ENCODE data around the gene UBB.

Gene UBB

DNA sequence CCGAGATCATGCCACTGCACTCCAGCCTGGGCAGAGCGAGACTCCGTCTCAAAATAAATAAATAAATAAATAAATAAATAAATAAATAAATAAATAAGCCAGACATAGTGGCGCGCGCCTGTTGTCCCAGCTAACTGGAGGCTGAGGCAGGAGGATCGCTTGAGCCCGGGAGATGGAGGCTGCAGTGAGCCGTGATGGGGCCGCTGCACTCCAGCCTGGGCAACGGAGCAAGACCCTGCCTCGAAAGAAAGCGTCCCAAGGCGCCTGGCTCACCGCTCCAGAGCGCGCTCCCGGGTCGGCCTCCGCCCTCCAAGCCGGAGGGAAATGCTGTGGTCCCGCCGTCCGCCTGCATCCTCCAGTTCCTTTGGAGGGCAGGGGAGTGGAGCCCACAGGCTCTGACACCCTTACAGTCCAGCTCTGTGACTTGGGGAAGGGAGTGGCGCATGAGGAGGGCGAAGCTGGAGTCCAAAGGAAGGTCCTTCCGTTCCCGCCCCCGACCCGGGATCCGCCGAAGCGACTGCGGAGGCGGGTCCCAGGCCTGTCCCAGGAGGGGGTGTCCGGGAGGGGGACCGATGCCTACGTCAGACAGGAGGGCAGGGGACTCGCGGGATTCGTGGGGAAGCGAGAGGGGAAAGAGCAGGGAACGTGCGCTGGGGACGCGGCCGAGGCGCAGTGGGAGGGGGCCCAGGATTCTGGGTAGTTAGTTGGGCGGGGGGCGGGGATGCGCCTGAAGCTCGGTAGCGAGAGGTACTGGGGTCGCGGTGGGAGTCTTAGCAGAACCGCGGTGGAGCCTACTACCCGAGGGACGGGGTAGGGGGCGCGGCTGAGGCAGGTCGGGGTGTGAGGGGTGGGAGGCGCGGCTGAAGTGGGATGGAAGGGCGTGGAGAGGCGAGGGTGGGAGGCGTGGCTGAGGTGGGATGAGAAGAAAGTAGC lies 26.1 kb downstream of the UBB start:
- H3K27me3 ChIP-seq (replicated peaks), result no peaks in the 10 kb centered on the region
- DNase-seq, result no peak
- in situ Hi-C loops (cut with HindIII; ENCODE audit: low pct_ligation_motif_present, low sequenced_read_pairs), result no loop called here
- H3K36me3 ChIP-seq (replicated peaks), result no peaks in the 10 kb centered on the region
- H3K27ac ChIP-seq, result no peak overlapping the region
- TF ChIP-seq, protein P1, sequence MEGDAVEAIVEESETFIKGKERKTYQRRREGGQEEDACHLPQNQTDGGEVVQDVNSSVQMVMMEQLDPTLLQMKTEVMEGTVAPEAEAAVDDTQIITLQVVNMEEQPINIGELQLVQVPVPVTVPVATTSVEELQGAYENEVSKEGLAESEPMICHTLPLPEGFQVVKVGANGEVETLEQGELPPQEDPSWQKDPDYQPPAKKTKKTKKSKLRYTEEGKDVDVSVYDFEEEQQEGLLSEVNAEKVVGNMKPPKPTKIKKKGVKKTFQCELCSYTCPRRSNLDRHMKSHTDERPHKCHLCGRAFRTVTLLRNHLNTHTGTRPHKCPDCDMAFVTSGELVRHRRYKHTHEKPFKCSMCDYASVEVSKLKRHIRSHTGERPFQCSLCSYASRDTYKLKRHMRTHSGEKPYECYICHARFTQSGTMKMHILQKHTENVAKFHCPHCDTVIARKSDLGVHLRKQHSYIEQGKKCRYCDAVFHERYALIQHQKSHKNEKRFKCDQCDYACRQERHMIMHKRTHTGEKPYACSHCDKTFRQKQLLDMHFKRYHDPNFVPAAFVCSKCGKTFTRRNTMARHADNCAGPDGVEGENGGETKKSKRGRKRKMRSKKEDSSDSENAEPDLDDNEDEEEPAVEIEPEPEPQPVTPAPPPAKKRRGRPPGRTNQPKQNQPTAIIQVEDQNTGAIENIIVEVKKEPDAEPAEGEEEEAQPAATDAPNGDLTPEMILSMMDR (IDR thresholded peaks at IDR 0.05; ENCODE audit: low read depth, low read length, missing control alignments), result no peak
- H3K4me3 ChIP-seq (ENCODE audit: low read depth, low read length), result peak overlapping the region; percentile 59

DNA sequence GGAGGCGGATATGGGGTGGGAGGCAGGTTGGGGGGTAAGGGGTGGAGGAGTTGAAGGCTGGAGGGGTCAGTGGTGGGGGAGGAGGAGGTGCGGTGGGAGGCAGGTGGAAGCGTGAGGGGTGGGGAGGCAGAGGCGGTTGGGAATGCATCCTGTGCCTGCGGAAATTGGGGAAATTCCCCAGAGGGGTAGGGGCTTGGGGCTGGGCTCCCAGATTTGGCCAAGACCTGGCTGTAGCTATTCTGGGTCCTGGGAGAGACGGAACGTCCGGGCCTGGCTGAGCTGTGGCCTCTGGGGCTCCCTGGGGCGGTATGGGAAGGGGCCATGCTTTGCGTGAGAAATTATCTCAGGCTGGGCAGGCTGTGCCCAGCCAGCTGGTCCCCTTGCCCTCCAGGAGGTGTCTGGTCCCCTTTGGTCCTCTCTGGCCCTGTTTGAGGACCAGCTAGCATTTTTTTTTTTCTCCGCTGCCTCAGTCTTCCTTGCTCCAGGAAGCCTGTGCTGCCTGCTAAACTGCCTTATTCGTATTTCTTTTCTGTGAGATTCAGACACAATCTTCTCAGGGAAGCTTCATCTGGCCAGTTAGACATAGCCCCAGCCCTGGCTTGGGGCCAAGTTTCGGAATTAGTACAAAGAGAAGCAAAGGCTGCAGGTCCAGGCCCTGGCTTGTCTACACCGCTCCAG lies 27.2 kb downstream of the UBB start:
- H3K27ac ChIP-seq, result no peak overlapping the region
- in situ Hi-C loops (cut with HindIII; ENCODE audit: low pct_ligation_motif_present, low sequenced_read_pairs), result no loop called here
- TF ChIP-seq, protein P1 (IDR thresholded peaks at IDR 0.05; ENCODE audit: low read depth, low read length, missing control alignments), result no peak
- DNase-seq, result peak; percentile 52
- H3K36me3 ChIP-seq (replicated peaks), result no peaks in the 10 kb centered on the region
- H3K4me3 ChIP-seq (ENCODE audit: low read depth, low read length), result no peak overlapping the region
- H3K27me3 ChIP-seq (replicated peaks), result no peaks in the 10 kb centered on the region

DNA sequence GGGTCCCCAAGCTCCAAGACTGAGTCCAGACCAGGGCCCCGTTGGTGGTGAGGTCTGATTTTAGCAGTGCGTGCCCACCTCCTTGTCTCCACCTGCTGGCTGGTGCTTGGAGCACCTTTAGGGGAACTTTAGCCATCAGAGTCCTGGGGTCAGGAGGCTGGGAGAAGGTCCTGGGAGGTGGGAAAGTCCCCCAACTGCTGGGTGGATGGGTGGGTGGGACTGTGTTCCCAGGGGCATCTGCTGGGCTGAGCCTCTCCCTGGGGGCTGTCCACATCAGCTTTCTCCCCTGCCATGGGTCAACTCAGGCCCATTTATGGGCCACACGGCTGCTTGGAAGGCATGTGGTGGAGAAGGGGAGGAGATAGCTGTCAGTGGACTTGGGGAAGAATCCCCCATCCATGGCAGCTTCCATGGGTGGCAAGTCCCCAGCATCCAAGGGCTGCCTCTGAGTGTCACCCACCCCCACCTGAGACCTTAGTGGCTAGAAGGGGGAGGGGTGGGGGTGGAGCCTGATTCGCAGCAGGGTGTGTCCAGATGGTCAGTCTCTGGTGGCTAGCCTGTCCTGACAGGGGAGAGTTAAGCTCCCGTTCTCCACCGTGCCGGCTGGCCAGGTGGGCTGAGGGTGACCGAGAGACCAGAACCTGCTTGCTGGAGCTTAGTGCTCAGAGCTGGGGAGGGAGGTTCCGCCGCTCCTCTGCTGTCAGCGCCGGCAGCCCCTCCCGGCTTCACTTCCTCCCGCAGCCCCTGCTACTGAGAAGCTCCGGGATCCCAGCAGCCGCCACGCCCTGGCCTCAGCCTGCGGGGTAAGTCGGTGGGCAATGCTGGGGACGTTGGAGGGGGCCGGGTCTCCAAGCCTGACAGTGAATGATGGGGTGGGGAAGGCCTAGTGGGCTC lies 34.4 kb downstream of the UBB start, which contains the start of gene TRPV2:
Gene TRPV2 (plus strand): TSS at position 541 of the 894 bp plus-strand sequence. CDS start 2,098 bp downstream, outside the sequence.
- no peaks in the 10 kb centered on the region for H3K27me3 ChIP-seq (replicated peaks)
- H3K4me3 ChIP-seq (ENCODE audit: low read depth, low read length), result peak within 1 kb of the TSS; percentile 71
- no peak for DNase-seq
- H3K27ac ChIP-seq, result peak within 1 kb of the TSS; percentile 88
- TF ChIP-seq, protein P1 (IDR thresholded peaks at IDR 0.05; ENCODE audit: low read depth, low read length, missing control alignments), result peak; percentile 52
- H3K36me3 ChIP-seq (replicated peaks), result peaks cover 18% of the 10 kb centered on the region
- in situ Hi-C loops (cut with HindIII; ENCODE audit: low pct_ligation_motif_present, low sequenced_read_pairs), result no loop called here

- DNase-seq, result no peak
- in situ Hi-C loops (cut with HindIII; ENCODE audit: low pct_ligation_motif_present, low sequenced_read_pairs), result no loop called here
- no peaks in the 10 kb centered on the region for H3K27me3 ChIP-seq (replicated peaks)
- TF ChIP-seq, protein P1 (IDR thresholded peaks at IDR 0.05; ENCODE audit: low read depth, low read length, missing control alignments), result no peak
- H3K4me3 ChIP-seq (ENCODE audit: low read depth, low read length), result no peak overlapping the region
- H3K36me3 ChIP-seq (replicated peaks), result peaks cover 23% of the 10 kb centered on the region
- no peak overlapping the region for H3K27ac ChIP-seq
Observed at GRCh38 chr17:16417399-16417798, 36.5 kb downstream of the UBB start.

- in situ Hi-C loops (cut with HindIII; ENCODE audit: low pct_ligation_motif_present, low sequenced_read_pairs), result no loop called here
- Histone ChIP-seq H3K4me3 (ENCODE audit: low read depth, low read length) (no peak overlapping the region), H3K36me3 (replicated peaks) (peaks cover 30% of the 10 kb centered on the region), H3K27me3 (replicated peaks) (no peaks in the 10 kb centered on the region), H3K27ac (peak overlapping the region; percentile 91)
- DNase-seq, result no peak
- TF ChIP-seq, protein P1 (IDR thresholded peaks at IDR 0.05; ENCODE audit: low read depth, low read length, missing control alignments), result no peak
Observed at GRCh38 chr17:16417896-16418684, 37.2 kb downstream of the UBB start.

All from brain microvascular endothelial cell (primary cell).